Measurements from ENCODE around the gene DGKI.

DNA sequence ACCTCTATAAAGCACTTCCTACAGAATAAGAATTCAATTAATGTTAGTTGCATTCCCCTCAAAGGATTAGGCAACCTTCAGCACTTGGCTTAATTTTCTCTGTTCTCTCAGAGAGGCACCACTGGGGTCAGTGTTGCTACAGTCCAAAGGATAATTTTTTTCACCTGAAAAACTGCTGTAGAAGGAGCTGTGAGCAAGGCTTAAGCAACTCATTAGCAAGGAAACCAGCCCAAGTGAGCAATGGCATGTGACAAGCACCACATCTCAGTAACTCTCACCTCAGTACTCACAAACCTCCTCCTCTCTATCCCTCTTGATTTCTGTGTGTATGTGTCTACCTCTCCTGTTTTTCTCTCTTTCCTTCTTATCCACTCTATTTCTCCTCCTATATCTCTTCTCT is 55.9 kb downstream of the DGKI start:
- TF ChIP-seq, protein P1, sequence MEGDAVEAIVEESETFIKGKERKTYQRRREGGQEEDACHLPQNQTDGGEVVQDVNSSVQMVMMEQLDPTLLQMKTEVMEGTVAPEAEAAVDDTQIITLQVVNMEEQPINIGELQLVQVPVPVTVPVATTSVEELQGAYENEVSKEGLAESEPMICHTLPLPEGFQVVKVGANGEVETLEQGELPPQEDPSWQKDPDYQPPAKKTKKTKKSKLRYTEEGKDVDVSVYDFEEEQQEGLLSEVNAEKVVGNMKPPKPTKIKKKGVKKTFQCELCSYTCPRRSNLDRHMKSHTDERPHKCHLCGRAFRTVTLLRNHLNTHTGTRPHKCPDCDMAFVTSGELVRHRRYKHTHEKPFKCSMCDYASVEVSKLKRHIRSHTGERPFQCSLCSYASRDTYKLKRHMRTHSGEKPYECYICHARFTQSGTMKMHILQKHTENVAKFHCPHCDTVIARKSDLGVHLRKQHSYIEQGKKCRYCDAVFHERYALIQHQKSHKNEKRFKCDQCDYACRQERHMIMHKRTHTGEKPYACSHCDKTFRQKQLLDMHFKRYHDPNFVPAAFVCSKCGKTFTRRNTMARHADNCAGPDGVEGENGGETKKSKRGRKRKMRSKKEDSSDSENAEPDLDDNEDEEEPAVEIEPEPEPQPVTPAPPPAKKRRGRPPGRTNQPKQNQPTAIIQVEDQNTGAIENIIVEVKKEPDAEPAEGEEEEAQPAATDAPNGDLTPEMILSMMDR (IDR thresholded peaks at IDR 0.05): no peak
- TF ChIP-seq POLR2A (IDR thresholded peaks at IDR 0.05): no peak
